ENCODE measurements around the gene NHP2. TPM values are rescaled to one million over a fixed set of nuclear protein-coding genes. Genes with fewer than 3 reads are reported as not detected.

Gene NHP2
- total RNA-seq, 1 donor from 2014 or later: 149 TPM

DNA sequence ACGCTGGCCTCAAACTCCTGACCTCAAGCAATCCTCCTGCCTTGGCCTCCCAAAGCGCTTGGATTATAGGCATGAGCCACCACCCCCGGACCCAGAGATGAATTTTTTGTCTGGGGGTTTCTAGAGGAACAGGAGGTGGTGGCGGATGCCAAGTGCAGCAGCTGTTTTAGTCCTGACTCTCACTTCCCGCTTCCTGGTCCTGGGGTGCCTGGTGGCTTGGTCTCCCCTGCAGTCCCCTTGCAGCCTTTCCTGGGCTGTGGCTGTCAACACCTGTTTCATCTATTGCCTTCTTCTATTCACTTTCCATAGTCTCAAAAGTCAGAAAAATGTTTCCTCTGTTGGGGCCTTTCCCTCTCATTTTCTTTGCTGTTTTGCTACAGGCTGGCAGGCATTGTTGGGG, 6.5 kb upstream of the NHP2 start:
- no peaks in the 10 kb centered on the region for H3K36me3 ChIP-seq (ENCODE audit: insufficient read depth, low read length)
- no peak for FAIRE-seq
- H3K27ac Mint-ChIP-seq (ENCODE audit: unreplicated experiment): no peak overlapping the region
- peaks cover 10% of the 10 kb centered on the region for H3K27me3 ChIP-seq (ENCODE audit: insufficient read depth, low read length)
- no peak for DNase-seq (ENCODE audit: low read depth)
- no peaks in the 10 kb centered on the region for H3K36me3 Mint-ChIP-seq (ENCODE audit: low read depth, unreplicated experiment)
- peaks cover 5% of the 10 kb centered on the region for H3K4me1 ChIP-seq (ENCODE audit: insufficient read depth, low read length)
- H2AFZ ChIP-seq (ENCODE audit: low read depth, low read length): no peak overlapping the region
- H3K79me2 ChIP-seq (ENCODE audit: insufficient read depth, low read length): no peaks in the 10 kb centered on the region
- no peaks in the 10 kb centered on the region for H3K9me3 ChIP-seq (ENCODE audit: insufficient read depth, low read depth, low read length)
- H3K9me3 Mint-ChIP-seq (ENCODE audit: unreplicated experiment): no peaks in the 10 kb centered on the region
- no peaks in the 10 kb centered on the region for H3K4me1 Mint-ChIP-seq (ENCODE audit: low read depth, unreplicated experiment)
- TF ChIP-seq, protein P1, sequence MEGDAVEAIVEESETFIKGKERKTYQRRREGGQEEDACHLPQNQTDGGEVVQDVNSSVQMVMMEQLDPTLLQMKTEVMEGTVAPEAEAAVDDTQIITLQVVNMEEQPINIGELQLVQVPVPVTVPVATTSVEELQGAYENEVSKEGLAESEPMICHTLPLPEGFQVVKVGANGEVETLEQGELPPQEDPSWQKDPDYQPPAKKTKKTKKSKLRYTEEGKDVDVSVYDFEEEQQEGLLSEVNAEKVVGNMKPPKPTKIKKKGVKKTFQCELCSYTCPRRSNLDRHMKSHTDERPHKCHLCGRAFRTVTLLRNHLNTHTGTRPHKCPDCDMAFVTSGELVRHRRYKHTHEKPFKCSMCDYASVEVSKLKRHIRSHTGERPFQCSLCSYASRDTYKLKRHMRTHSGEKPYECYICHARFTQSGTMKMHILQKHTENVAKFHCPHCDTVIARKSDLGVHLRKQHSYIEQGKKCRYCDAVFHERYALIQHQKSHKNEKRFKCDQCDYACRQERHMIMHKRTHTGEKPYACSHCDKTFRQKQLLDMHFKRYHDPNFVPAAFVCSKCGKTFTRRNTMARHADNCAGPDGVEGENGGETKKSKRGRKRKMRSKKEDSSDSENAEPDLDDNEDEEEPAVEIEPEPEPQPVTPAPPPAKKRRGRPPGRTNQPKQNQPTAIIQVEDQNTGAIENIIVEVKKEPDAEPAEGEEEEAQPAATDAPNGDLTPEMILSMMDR (IDR thresholded peaks at IDR 0.05; ENCODE audit: insufficient read depth, low read depth, low read length): no peak
- TF ChIP-seq EZH2 (IDR thresholded peaks at IDR 0.05; ENCODE audit: insufficient read depth, low read length): no peak
- H3K27me3 Mint-ChIP-seq (ENCODE audit: low read depth, unreplicated experiment): peaks cover 31% of the 10 kb centered on the region
- no peak overlapping the region for H3K4me3 Mint-ChIP-seq (ENCODE audit: unreplicated experiment)
- H3K4me3 ChIP-seq (ENCODE audit: insufficient read depth, low read depth, low read length): no peak overlapping the region
- no peaks in the 10 kb centered on the region for H4K20me1 ChIP-seq (ENCODE audit: insufficient read depth, low read length)
- H3K9ac ChIP-seq (ENCODE audit: low read length): no peak overlapping the region
- H3K4me2 ChIP-seq (ENCODE audit: low read length): no peak overlapping the region
- H3K27ac ChIP-seq (ENCODE audit: low read depth, low read length): no peak overlapping the region

- Histone ChIP-seq H2AFZ (ENCODE audit: low read depth, low read length) (no peak overlapping the region), H4K20me1 (ENCODE audit: insufficient read depth, low read length) (no peaks in the 10 kb centered on the region), H3K4me1 (ENCODE audit: insufficient read depth, low read length) (peaks cover 9% of the 10 kb centered on the region), H3K27ac (ENCODE audit: low read depth, low read length) (no peak overlapping the region), H3K27me3 (ENCODE audit: insufficient read depth, low read length) (no peaks in the 10 kb centered on the region), H3K36me3 (ENCODE audit: insufficient read depth, low read length) (peaks cover 12% of the 10 kb centered on the region), H3K9me3 (ENCODE audit: insufficient read depth, low read depth, low read length) (no peaks in the 10 kb centered on the region), H3K79me2 (ENCODE audit: insufficient read depth, low read length) (peaks cover 25% of the 10 kb centered on the region), H3K9ac (ENCODE audit: low read length) (no peak overlapping the region), H3K4me2 (ENCODE audit: low read length) (no peak overlapping the region), H3K4me3 (ENCODE audit: insufficient read depth, low read depth, low read length) (no peak overlapping the region)
- Mint-ChIP-seq H3K36me3 (ENCODE audit: low read depth, unreplicated experiment) (peaks cover 7% of the 10 kb centered on the region), H3K27ac (ENCODE audit: unreplicated experiment) (no peak overlapping the region), H3K27me3 (ENCODE audit: low read depth, unreplicated experiment) (no peaks in the 10 kb centered on the region), H3K4me3 (ENCODE audit: unreplicated experiment) (peak overlapping the region; percentile 66), H3K9me3 (ENCODE audit: unreplicated experiment) (no peaks in the 10 kb centered on the region), H3K4me1 (ENCODE audit: low read depth, unreplicated experiment) (peaks cover 7% of the 10 kb centered on the region)
- TF ChIP-seq, protein P1 (IDR thresholded peaks at IDR 0.05; ENCODE audit: insufficient read depth, low read depth, low read length): no peak
- TF ChIP-seq EZH2 (IDR thresholded peaks at IDR 0.05; ENCODE audit: insufficient read depth, low read length): no peak
- DNase-seq (ENCODE audit: low read depth): no peak
- FAIRE-seq: no peak
Measured at GRCh38 chr5:178155065-178155464, 1.4 kb upstream of the NHP2 start.

DNA sequence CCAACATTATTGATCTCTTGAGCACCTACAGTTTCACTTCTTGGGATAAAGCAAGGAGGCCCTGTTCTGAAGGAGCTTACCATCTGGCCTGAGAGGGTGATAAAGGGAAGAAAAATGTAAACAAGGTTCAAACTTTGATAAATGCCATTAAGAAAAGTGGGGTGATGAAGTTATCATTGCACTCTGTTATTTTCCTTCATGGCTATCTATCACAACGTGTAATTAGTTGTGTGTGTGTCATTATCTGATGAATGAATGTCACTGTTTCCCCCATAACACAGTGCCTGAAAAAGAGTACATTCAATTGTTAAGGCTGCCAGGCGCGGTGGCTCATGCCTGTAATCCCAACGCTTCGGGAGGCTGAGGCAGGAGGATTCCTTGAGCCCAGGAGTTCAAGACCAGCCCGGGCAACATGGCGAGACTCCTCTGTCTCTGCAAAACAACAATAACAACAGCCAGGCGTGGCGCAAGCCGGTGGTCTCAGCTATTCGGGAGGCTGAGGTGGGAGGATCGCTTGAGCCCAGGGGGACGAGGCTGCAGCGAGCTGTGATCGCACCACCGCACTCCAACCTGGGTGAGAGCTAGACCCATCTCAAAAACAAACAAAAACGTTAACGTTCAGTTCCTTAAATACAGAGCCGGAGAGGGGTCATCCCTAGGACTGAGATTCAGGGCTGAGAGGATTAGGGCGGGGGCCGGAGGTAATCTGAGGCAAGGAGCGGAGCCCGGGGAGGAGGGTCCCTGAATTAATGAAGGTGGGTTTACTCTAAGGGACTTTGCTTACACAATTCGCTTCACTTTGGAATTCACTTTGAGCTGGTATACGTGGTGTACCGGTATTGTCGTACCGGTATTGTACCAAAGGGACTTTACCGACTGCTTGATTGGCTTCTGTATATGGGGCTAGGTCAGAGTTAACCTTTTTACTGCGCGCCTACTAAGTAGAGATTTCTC, 917 bp downstream of the NHP2 start:
- H3K4me3 ChIP-seq (ENCODE audit: insufficient read depth, low read depth, low read length): peak overlapping the region; percentile 92
- peaks cover 25% of the 10 kb centered on the region for H3K79me2 ChIP-seq (ENCODE audit: insufficient read depth, low read length)
- no peaks in the 10 kb centered on the region for H3K9me3 ChIP-seq (ENCODE audit: insufficient read depth, low read depth, low read length)
- peak overlapping the region; percentile 94 for H3K4me2 ChIP-seq (ENCODE audit: low read length)
- Mint-ChIP-seq H3K27ac (ENCODE audit: unreplicated experiment) (peak overlapping the region; percentile 69), H3K27me3 (ENCODE audit: low read depth, unreplicated experiment) (no peaks in the 10 kb centered on the region), H3K36me3 (ENCODE audit: low read depth, unreplicated experiment) (peaks cover 12% of the 10 kb centered on the region), H3K4me1 (ENCODE audit: low read depth, unreplicated experiment) (peaks cover 7% of the 10 kb centered on the region), H3K9me3 (ENCODE audit: unreplicated experiment) (no peaks in the 10 kb centered on the region), H3K4me3 (ENCODE audit: unreplicated experiment) (peak overlapping the region; percentile 94)
- FAIRE-seq: no peak
- peaks cover 9% of the 10 kb centered on the region for H3K4me1 ChIP-seq (ENCODE audit: insufficient read depth, low read length)
- H4K20me1 ChIP-seq (ENCODE audit: insufficient read depth, low read length): peaks cover 13% of the 10 kb centered on the region
- peaks cover 30% of the 10 kb centered on the region for H3K36me3 ChIP-seq (ENCODE audit: insufficient read depth, low read length)
- H2AFZ ChIP-seq (ENCODE audit: low read depth, low read length): peak overlapping the region; percentile 75
- peak overlapping the region; percentile 94 for H3K9ac ChIP-seq (ENCODE audit: low read length)
- H3K27ac ChIP-seq (ENCODE audit: low read depth, low read length): peak overlapping the region; percentile 53
- TF ChIP-seq EZH2 (IDR thresholded peaks at IDR 0.05; ENCODE audit: insufficient read depth, low read length): no peak
- TF ChIP-seq, protein P1 (IDR thresholded peaks at IDR 0.05; ENCODE audit: insufficient read depth, low read depth, low read length): no peak
- no peaks in the 10 kb centered on the region for H3K27me3 ChIP-seq (ENCODE audit: insufficient read depth, low read length)
- no peak for DNase-seq (ENCODE audit: low read depth)
